ENCODE measurements around the gene CA5A.

CA5A gene

GRCh38 chr16:87847785-87848675, 88.3 kb downstream of the CA5A start:
- no peak for DNase-seq

- DNase-seq, result no peak
These were observed 88.9 kb downstream of the CA5A start for GRCh38 chr16:87847467-87847784.

- no peak for DNase-seq
These were observed 89.4 kb downstream of the CA5A start for GRCh38 chr16:87846705-87847466.

- DNase-seq, result no peak
These were observed 90.3 kb downstream of the CA5A start for GRCh38 chr16:87845807-87846619.

- no peak for DNase-seq
These were observed 91.1 kb downstream of the CA5A start for GRCh38 chr16:87845213-87845612.

GRCh38 chr16:87844809-87845208, 91.5 kb downstream of the CA5A start:
- DNase-seq, result no peak

- no peak for DNase-seq
These were observed 92.1 kb downstream of the CA5A start for GRCh38 chr16:87844120-87844733.

GRCh38 chr16:87843678-87844105, 92.6 kb downstream of the CA5A start:
- no peak for DNase-seq

- no peak for DNase-seq
These were observed 94.0 kb downstream of the CA5A start for GRCh38 chr16:87842209-87842869.

GRCh38 chr16:87841340-87842208, 94.8 kb downstream of the CA5A start:
- no peak for DNase-seq

GRCh38 chr16:87840271-87840978, 95.9 kb downstream of the CA5A start:
- no peak for DNase-seq

- DNase-seq, result no peak
These were observed 96.6 kb downstream of the CA5A start for GRCh38 chr16:87839542-87840270.

- no peak for DNase-seq
These were observed 97.4 kb downstream of the CA5A start for GRCh38 chr16:87838643-87839541.
